Ovary (tissue), 3 donors: ENCODE data around the gene DENND5B.

ENCODE experiments used
- CTCF ChIP-seq, 3 donors: fragments of 450-650 bp in 2 of 3; fragments of 200-600 bp in 1 of 3; IDR thresholded peaks; one replicate each; pipeline versions ENCODE4 v1.5.1 to v1.8.0; 2016 to 2022; ENCODE audit warnings: antibody characterized with exemption in 3 of 3, mild to moderate bottlenecking in 1 of 3
- EP300 ChIP-seq: sonication (generic); formaldehyde crosslinking; IDR thresholded peaks from one replicate; pipeline ENCODE4 v1.6.1; 2017; ENCODE audit warnings: antibody characterized with exemption
- POLR2A ChIP-seq: fragments of 450-650 bp; IDR thresholded peaks from one replicate; pipeline ENCODE4 v1.6.1; 2017; ENCODE audit warnings: antibody characterized with exemption, mild to moderate bottlenecking, moderate library complexity
- donor health status: DM: no; HTN: no; CAD: no.

GRCh38 chr12:31479516-31480210, 111.3 kb downstream of the DENND5B start:
- no peak for TF ChIP-seq CTCF (IDR thresholded peaks at IDR 0.05)
- no peak for TF ChIP-seq EP300
- TF ChIP-seq POLR2A = no peak
